Right ventricle myocardium superior (tissue), 1 donor: ENCODE data around the gene CENPL. TPM values are rescaled to one million over a fixed set of nuclear protein-coding genes. Genes with fewer than 3 reads are reported as not detected.
"Not testable (repeated sequence)": the region's sequence is repeated elsewhere in the genome, so short reads cannot be mapped to it uniquely, and the experiment has no call there.

Experiments used
- ATAC-seq: fragments of 200-7000 bp; cut with Tn5 transposase; one replicate; pipeline ENCODE4 v1.9.1; 2020; ENCODE audit warnings: mild to moderate bottlenecking; ENCODE audit not compliant: poor library complexity
- DNase-seq: peaks from one replicate; pipeline ENCODE4 v3.0.0-alpha.2; 2020
- intact Hi-C: fragments of 100-400 bp; cut with DNase I; formaldehyde crosslinking; loops from one replicate; pipeline ENCODE4 v1.11.2; 2022
- total RNA-seq: library from RNA; stranded (reverse); fragmentation: NEBNext Ultra II Directional; extraction: Animal tissue kit (Norgen Biotek cat#: 25700); gene quantifications from one replicate; pipeline ENCODE4 v1.2.1, GENCODE V29; 2021
- donor health status: DM: no; HTN: yes; CAD: no; lungs with severe emphysema.

Gene CENPL
- total RNA-seq, 1 donor from 2014 or later = 2.6 TPM

GRCh38 chr1:173862146-173862768, 37.6 kb upstream of the CENPL start:
- not testable (repeated sequence) for ATAC-seq, DNase-seq
- intact Hi-C loops = loop anchor here (10.0 kb wide), 1 partner anchor 103 kb away; no protein-coding TSS in a partner anchor

GRCh38 chr1:173861731-173862145, 37.1 kb upstream of the CENPL start:
- intact Hi-C loops = loop anchor here (10.0 kb wide), 1 partner anchor 103 kb away; no protein-coding TSS in a partner anchor
- DNase-seq (no peak), ATAC-seq (no peak)

DNA sequence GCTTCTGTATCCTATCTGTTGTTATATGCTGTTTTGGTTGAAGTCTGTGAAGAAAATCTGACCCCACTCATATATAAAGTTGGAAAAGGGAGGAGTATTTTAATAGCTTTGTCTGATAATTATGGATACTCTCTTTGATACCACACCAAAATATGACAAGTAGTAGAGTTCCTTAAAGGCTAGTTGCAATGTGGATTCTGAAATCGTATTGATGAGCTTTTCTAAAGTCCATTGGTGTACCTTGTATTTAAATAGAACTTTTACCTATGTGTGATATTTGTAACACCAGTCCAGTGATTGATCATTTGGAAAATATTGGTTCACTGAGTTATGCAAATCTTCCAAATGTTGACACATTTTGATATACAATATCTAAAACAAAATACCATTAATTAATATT, 35.4 kb upstream of the CENPL start:
- ATAC-seq = no peak
- intact Hi-C loops = loop anchor here (10.0 kb wide), 1 partner anchor 105 kb away; no protein-coding TSS in a partner anchor
- DNase-seq = no peak

GRCh38 chr1:173859547-173859946, 34.9 kb upstream of the CENPL start:
- DNase-seq, intact Hi-C loops, ATAC-seq: not testable (repeated sequence)

GRCh38 chr1:173857363-173857917, 32.8 kb upstream of the CENPL start:
- no peak for ATAC-seq
- intact Hi-C loops = no loop called here
- no peak for DNase-seq

DNA sequence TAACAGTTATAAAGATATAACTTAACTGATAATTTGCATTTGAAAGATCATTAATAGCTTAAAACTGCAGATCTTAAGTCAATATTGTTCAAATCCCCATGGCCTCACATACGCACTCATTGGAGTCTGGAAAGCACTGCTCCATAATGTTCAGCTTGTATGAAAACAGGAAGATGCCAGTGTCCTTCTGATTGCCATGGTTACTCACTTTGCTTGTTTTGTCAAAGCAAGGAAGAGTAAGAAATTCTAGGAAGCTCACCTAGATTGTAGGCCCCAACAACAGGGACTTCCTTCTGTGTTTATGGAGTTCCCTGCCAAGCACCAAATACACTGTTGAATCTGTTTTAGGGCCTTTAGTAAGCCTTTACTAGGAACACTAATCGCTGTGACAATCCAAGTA, 32.2 kb upstream of the CENPL start:
- ATAC-seq (no peak), DNase-seq (no peak)
- intact Hi-C loops = no loop called here

DNA sequence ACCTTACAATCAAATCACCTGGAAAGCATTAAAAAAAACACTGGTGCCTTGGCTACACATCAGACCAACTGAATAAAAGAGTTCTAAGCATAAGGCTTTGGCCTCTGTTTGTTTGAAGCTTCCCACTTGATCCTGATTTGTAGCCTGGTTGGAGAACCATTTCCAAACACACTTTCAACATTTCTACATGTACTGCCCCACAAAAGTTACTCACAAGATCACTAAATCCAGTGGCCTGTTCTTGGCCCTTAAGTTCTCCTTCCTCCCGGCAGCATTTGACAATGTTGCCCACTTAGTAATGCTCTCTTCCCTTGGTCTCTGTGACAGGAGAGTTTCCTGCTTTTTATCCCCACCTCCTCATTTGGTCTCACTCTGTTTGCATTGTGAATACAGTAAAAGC, 31.3 kb upstream of the CENPL start:
- no peak for ATAC-seq
- no peak for DNase-seq
- intact Hi-C loops = no loop called here

GRCh38 chr1:173853074-173853473, 28.4 kb upstream of the CENPL start:
- intact Hi-C loops = no loop called here
- no peak for ATAC-seq
- no peak for DNase-seq

DNA sequence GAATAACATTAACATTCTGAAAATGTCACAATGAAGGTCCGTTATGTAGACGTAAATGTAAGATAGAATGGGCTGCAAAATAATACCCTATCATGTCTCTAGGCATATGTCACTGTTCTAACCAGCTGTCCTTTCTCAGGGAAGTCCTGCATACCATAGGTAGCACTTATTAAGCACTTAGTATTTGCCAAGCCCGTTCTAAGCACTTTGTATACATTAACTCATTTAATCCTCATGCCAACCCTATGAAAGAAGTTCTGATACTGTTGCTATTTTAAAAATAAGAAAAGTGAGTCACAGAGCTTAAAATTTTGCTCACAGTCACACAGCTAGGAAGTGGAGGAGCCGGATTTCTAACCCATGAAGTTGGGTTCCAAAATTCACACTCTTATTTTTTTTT, 27.4 kb upstream of the CENPL start:
- DNase-seq = no peak
- no peak for ATAC-seq
- intact Hi-C loops = no loop called here

DNA sequence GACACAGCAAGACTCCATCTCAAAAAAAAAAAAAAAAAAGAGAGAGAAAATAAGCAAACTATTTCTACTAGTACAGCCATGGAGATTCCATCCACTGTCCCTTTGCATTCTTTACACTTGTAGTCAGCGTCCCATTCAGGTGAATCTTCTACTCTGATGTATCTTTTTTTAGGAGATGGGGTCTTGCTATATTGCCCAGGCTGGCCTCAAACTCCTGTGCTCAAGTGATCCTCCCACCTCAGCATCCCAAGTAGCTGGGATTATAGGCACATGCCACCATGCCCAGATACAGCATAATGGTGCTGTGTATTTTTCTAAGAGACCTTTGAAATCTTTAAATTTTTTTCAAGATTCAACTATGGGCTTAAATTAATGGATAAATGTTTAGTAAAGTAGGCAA, 8.1 kb upstream of the CENPL start:
- intact Hi-C loops = no loop called here
- ATAC-seq (no peak), DNase-seq (no peak)

DNA sequence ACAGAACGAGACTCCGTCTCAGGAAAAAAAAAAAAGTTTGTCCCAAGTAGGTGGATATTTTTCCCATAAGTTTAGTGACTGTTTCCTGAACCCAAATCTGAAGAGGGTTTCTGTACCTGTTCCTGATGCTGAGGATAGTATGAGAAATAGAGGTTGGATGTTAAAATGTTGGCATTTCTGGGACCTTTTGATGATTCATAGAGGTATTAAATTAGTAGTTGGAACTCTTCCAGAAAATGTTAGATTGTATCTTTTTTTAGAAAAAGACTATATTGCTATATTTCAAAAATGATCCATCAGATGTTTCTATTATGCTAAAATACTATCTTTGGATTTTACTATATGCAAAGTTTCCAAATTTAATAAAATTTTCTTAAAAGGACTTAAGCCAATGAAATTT, 2.9 kb upstream of the CENPL start:
- DNase-seq (no peak), ATAC-seq (no peak)
- intact Hi-C loops = loop anchor here (10.0 kb wide), 1 partner anchor 1083 kb away; no protein-coding TSS in a partner anchor

DNA sequence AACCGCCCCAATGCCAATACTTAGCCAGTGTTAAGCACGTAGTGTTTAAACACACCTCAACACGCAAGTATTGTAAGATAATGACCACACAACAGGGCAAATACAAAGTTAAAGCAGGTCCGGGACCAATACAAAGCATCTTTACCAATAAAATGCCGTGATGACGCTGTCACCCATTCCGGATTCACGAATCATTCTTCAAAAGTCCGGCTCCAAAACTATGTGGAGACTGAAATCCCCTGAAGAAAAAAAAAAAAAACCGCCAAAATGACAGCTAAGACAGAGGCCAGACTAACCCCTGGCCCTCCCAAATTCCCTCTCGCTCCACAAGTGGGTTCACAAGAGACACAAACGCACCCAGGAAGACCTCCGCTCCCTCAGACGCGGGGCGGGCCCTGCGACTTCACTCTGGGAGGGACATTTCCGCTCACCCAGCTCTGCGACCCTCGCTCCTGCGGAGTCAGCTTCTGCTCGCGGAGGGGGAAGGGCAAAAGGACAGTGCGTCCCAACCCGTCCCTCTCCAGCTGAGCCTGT, 835 bp downstream of the CENPL start:
- intact Hi-C loops = loop anchor here (5.0 to 10.0 kb wide), 2 partner anchors 392 to 1079 kb away; no protein-coding TSS in a partner anchor
- DNase-seq (no peak), ATAC-seq (no peak)

- no peak for DNase-seq
- intact Hi-C loops = loop anchor here (5.0 to 10.0 kb wide), 2 partner anchors 389 to 1077 kb away; no protein-coding TSS in a partner anchor
- ATAC-seq = no peak
Observed at GRCh38 chr1:173821680-173822079, 3.0 kb downstream of the CENPL start.

DNA sequence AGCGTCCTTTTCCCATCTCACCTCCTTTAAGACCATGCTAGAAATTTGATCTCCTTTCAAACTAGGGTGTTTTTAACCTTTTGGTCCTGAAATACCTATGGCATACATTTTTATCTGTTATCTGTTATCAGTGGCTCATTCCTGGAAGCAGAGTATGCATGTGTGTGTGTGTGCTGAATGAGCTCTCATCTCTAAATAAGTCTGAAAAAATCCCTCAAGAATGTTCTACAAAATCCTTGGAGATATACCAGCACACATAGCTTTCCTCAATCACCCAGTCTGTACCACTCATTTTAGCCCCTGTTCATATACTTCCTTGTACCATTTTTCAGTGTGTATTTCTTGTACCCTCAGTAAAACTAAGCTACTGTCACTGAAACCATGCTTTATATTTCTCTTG, 6.2 kb downstream of the CENPL start:
- intact Hi-C loops = no loop called here

GRCh38 chr1:173813654-173814053, 11.0 kb downstream of the CENPL start:
- ATAC-seq, intact Hi-C loops, DNase-seq: not testable (repeated sequence)

More for the DNA sequence above, 6.2 kb downstream of the CENPL start:
- DNase-seq = no peak
- no peak for ATAC-seq

DNA sequence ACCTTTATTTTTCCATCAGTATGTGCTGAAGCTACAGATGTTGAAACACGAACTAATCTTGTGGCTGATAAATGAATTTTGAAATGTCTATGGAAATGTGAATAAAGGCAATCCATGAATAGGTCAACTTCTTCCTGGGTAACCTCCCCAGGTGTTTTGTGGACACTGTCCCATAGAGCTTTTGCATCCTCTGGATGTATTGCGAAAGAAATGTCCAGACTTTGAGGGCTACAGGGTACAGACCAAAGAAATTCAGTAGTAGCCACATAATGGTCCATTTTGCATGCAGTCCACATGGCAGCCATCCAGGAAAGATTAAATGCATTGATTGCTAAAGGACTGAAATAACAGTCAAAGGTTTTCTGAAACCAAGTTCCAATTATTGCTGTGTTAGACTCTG, 21.7 kb downstream of the CENPL start:
- no peak for ATAC-seq
- no peak for DNase-seq
- intact Hi-C loops = no loop called here

- ATAC-seq, DNase-seq, intact Hi-C loops: not testable (repeated sequence)
Observed at GRCh38 chr1:173799995-173800394, 24.7 kb downstream of the CENPL start.

GRCh38 chr1:173798078-173798477, 26.6 kb downstream of the CENPL start:
- intact Hi-C loops = no loop called here
- ATAC-seq (no peak), DNase-seq (no peak)

- intact Hi-C loops = no loop called here
- DNase-seq (no peak), ATAC-seq (no peak)
Observed at GRCh38 chr1:173789841-173790240, 34.8 kb downstream of the CENPL start.

- DNase-seq = no peak
- intact Hi-C loops = no loop called here
- no peak for ATAC-seq
Observed at GRCh38 chr1:173784997-173785396, 39.7 kb downstream of the CENPL start.
